ENCODE measurements around the gene HTR4. TPM values are rescaled to one million over a fixed set of nuclear protein-coding genes. Genes with fewer than 3 reads are reported as not detected.

Gene HTR4
- total RNA-seq, 4 donors from 2014 or later = 0.34 to 1.6 TPM; not detected in 2

DNA sequence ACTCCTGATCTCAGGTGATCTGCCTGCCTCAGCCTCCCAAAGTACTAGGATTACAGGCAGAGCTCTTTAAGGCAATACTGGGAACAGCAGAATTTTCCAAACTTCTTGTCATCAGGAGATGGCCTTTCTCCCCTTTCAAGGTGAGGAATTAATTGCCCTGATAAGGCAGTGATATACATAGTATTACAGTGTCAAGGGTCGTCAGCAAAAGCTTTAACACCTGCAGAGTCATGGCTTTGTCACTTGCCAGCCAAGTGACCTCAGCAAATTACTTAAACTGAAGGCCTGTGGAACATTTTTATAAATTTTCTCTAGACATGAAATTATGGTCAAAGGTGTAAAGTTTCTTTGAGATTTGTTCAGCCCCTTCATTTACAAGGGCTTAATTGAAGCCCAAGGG is 211.1 kb downstream of the HTR4 start:
- no peak for TF ChIP-seq EP300 (IDR thresholded peaks at IDR 0.05)
- TF ChIP-seq POLR2A (IDR thresholded peaks at IDR 0.05) = no peak
- no peak for TF ChIP-seq POLR2AphosphoS5 (IDR thresholded peaks at IDR 0.05)
- TF ChIP-seq, protein P1, sequence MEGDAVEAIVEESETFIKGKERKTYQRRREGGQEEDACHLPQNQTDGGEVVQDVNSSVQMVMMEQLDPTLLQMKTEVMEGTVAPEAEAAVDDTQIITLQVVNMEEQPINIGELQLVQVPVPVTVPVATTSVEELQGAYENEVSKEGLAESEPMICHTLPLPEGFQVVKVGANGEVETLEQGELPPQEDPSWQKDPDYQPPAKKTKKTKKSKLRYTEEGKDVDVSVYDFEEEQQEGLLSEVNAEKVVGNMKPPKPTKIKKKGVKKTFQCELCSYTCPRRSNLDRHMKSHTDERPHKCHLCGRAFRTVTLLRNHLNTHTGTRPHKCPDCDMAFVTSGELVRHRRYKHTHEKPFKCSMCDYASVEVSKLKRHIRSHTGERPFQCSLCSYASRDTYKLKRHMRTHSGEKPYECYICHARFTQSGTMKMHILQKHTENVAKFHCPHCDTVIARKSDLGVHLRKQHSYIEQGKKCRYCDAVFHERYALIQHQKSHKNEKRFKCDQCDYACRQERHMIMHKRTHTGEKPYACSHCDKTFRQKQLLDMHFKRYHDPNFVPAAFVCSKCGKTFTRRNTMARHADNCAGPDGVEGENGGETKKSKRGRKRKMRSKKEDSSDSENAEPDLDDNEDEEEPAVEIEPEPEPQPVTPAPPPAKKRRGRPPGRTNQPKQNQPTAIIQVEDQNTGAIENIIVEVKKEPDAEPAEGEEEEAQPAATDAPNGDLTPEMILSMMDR (IDR thresholded peaks at IDR 0.05) = no peak

DNA sequence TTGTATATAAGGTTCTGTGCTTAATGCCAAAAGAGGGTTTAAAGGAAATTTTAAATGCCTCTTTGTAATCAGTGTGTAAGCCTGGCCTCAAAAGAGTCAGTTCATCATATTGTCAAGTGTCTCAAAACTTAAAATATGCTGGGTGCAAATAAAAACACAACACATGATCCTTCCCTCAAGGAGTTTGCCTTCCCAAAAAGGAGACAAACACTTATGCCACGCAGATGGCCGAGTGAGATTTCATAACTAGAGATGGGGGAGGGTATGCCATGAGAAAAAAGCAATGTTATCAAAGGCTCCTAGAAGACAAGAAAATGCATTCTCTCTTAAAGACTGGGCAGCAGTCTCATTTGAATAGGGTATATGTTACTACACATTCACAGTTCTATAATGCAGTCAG is 215.4 kb downstream of the HTR4 start:
- TF ChIP-seq, protein P1 (IDR thresholded peaks at IDR 0.05) = no peak
- TF ChIP-seq EP300 (IDR thresholded peaks at IDR 0.05) = no peak
- no peak for TF ChIP-seq POLR2AphosphoS5 (IDR thresholded peaks at IDR 0.05)
- no peak for TF ChIP-seq POLR2A (IDR thresholded peaks at IDR 0.05)
- WGBS = 87% methylated on average over 2 of the region's 2 CpGs
- no peak overlapping the region for H3K4me3 ChIP-seq
- peaks cover 78% of the 10 kb centered on the region for H3K36me3 ChIP-seq
- no peaks in the 10 kb centered on the region for H3K9me3 ChIP-seq
- H3K27me3 ChIP-seq = no peaks in the 10 kb centered on the region
- DNase-seq (ENCODE audit: low spot score in 2 of 2) = no peak
- H3K4me1 ChIP-seq = no peaks in the 10 kb centered on the region
- H3K27ac ChIP-seq = no peak overlapping the region

More for the DNA sequence above, 211.1 kb downstream of the HTR4 start:
- Histone ChIP-seq H3K4me3 (no peak overlapping the region), H3K9me3 (no peaks in the 10 kb centered on the region), H3K27ac (no peak overlapping the region), H3K27me3 (no peaks in the 10 kb centered on the region), H3K36me3 (peaks cover 50% of the 10 kb centered on the region), H3K4me1 (no peaks in the 10 kb centered on the region)
- 61% methylated on average over 1 of the region's 1 CpG for WGBS
- no peak for DNase-seq (ENCODE audit: low spot score in 2 of 2)

DNA sequence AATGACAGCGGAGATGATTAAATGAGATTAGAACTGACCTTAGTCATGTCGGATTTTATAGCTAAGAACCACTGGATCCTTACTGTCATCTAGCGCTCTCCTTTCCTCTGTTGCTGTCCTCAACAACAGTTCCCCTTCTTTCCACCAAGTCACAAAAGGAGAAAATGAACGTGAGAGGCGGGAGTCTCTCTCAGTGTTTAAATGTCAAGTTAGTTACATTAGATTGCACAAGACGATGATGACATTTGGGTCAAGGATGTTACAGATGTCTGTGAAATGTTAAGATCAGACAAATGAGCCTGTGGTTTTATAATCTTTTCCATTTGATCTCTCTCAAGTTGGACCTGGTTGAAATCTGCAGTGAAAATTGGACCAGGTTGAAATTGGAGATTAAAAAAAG is 217.1 kb downstream of the HTR4 start:
- WGBS = 82% methylated on average over 6 of the region's 6 CpGs
- Histone ChIP-seq H3K27me3 (no peaks in the 10 kb centered on the region), H3K4me3 (no peak overlapping the region), H3K4me1 (no peaks in the 10 kb centered on the region), H3K27ac (no peak overlapping the region), H3K9me3 (no peaks in the 10 kb centered on the region), H3K36me3 (peaks cover 76% of the 10 kb centered on the region)
- TF ChIP-seq, protein P1 (IDR thresholded peaks at IDR 0.05) = no peak
- no peak for TF ChIP-seq EP300 (IDR thresholded peaks at IDR 0.05)
- no peak for TF ChIP-seq POLR2AphosphoS5 (IDR thresholded peaks at IDR 0.05)
- no peak for TF ChIP-seq POLR2A (IDR thresholded peaks at IDR 0.05)
- no peak for DNase-seq (ENCODE audit: low spot score in 2 of 2)

GRCh38 chr5:148436029-148436428 is 218.3 kb downstream of the HTR4 start:
- Histone ChIP-seq H3K27me3 (no peaks in the 10 kb centered on the region), H3K27ac (no peak overlapping the region), H3K36me3 (peaks cover 64% of the 10 kb centered on the region), H3K4me3 (no peak overlapping the region), H3K4me1 (no peaks in the 10 kb centered on the region), H3K9me3 (no peaks in the 10 kb centered on the region)
- TF ChIP-seq POLR2AphosphoS5 (IDR thresholded peaks at IDR 0.05) (no peak), EP300 (IDR thresholded peaks at IDR 0.05) (no peak), POLR2A (IDR thresholded peaks at IDR 0.05) (no peak)
- TF ChIP-seq, protein P1 (IDR thresholded peaks at IDR 0.05) = no peak
- WGBS = 96% methylated on average over 3 of the region's 3 CpGs
- DNase-seq (ENCODE audit: low spot score in 2 of 2) = no peak

- Histone ChIP-seq H3K4me3 (no peak overlapping the region), H3K4me1 (no peaks in the 10 kb centered on the region), H3K36me3 (peaks cover 42% of the 10 kb centered on the region), H3K27ac (no peak overlapping the region), H3K9me3 (no peaks in the 10 kb centered on the region), H3K27me3 (no peaks in the 10 kb centered on the region)
- TF ChIP-seq EP300 (IDR thresholded peaks at IDR 0.05) = no peak
- TF ChIP-seq POLR2AphosphoS5 (IDR thresholded peaks at IDR 0.05) = no peak
- TF ChIP-seq, protein P1 (IDR thresholded peaks at IDR 0.05) = no peak
- TF ChIP-seq POLR2A (IDR thresholded peaks at IDR 0.05) = no peak
- 95% methylated on average over 3 of the region's 3 CpGs for WGBS
- no peak for DNase-seq (ENCODE audit: low spot score in 2 of 2)
These were observed 220.5 kb downstream of the HTR4 start for GRCh38 chr5:148433826-148434225.

Other genes with a start within 250 kb of the HTR4 start
- 100 to 1,000 TPM in 1 of 4 donors, 10 to 100 TPM in 3; 68.8 to 109 (median 86.4) TPM for gene ADRB2, start 172.1 kb upstream of the HTR4 start, total RNA-seq